GM20000 (cell line): ENCODE results near the gene GRB10.

Experiments
- DNase-seq: peaks from one replicate; pipeline ENCODE4 v3.0.0; 2012; ENCODE audit warnings: low spot score
- TF ChIP-seq, protein P1 (sequence below): IDR thresholded peaks from 2 replicates; pipeline ENCODE4 v1.5.1; 2012; ENCODE audit warnings: mild to moderate bottlenecking, control low read depth; ENCODE audit errors: extremely low read depth, missing control alignments

Gene GRB10

DNA sequence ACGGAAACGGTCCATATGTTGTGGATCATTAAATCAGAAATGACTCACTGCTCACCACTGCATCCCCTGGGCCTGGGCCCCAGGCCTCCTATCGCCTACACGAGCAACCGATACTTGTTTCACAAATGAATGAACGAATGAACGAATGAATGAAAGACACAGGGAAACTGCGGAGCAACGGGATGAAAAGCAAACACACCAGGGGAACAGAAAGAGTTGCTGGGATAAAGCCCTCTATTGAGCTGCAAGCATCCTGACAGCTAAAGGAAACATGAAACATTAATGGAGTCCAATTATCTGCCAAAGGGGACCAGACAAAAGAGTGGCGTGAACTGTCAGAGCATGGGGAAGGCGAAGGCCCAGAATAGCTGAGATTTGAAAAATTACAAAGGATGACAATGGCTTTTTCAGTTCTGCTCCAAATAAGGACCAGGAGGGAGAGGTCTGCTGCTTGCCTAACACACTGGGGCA, 92.1 kb downstream of the GRB10 start:
- TF ChIP-seq, protein P1, sequence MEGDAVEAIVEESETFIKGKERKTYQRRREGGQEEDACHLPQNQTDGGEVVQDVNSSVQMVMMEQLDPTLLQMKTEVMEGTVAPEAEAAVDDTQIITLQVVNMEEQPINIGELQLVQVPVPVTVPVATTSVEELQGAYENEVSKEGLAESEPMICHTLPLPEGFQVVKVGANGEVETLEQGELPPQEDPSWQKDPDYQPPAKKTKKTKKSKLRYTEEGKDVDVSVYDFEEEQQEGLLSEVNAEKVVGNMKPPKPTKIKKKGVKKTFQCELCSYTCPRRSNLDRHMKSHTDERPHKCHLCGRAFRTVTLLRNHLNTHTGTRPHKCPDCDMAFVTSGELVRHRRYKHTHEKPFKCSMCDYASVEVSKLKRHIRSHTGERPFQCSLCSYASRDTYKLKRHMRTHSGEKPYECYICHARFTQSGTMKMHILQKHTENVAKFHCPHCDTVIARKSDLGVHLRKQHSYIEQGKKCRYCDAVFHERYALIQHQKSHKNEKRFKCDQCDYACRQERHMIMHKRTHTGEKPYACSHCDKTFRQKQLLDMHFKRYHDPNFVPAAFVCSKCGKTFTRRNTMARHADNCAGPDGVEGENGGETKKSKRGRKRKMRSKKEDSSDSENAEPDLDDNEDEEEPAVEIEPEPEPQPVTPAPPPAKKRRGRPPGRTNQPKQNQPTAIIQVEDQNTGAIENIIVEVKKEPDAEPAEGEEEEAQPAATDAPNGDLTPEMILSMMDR: no peak
- DNase-seq: no peak

DNA sequence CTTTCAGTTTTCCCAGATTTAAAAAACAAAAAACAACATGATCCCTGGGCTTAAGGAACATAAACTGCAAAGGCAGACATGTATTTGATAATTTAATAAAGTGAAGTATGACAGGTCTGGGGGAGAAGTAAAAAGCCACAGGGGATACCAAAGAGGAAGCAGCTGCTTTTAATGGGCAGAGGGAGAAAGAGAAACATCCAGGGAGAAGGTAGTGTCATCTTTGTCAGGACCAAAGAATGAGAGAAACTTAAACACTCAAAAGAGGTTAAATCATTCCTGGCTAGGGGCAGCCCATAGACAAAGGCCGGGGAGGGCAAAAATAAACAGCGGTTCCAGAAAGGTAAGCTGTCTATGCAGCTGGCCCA, 94.5 kb downstream of the GRB10 start:
- TF ChIP-seq, protein P1: no peak

DNA sequence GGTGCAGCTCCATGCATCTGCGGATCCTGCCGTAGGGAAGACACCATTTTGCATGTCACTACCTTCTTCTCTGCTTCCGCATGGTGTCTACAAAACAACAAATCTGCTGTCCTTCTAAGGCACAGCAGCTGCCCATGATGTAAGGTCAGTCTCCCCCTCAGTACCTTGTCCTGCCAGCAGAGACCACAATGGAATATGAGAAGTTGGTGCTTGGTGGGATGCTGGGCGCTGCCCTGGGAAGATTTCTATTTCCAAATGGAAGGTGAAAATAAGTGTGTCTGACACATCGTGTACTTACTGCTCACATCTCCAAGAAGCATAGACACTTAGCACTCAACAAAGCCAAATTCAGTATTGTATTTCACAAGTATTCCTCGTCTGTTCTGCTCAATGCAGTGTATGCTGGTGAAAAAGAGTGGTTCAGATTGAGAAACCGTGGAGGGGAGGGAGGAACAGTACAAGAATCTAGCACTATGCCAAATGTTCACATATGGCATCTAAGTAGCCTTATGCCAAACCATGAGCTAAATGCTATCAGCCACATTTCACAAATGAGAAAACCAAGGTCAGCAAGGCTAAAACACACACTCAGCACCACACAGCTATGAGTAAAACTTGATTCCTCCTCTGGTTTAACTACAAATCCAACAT, 95.0 kb downstream of the GRB10 start:
- DNase-seq: no peak
- TF ChIP-seq, protein P1: no peak

More for the DNA sequence above, 94.5 kb downstream of the GRB10 start:
- DNase-seq: no peak

DNA sequence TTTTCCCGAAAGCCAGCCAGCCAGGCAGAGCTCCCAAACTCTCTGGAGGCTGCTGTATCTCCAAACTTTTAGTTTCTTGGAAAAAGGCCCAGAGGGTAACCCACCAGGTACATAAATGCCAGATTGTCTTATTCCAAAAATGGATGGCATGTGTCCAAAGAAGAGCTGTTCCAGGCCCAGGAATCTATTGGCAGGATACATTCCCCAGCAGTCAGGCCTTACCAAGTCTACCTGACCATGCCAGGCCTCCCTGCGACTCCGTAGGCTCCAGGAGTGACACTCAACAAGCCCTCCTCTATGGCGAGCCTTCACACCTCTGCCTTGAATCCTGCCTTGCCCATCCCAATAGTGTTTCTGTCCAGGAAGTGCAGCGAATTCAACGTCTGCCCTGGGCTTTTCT, 95.6 kb downstream of the GRB10 start:
- TF ChIP-seq, protein P1: no peak
- no peak for DNase-seq

DNA sequence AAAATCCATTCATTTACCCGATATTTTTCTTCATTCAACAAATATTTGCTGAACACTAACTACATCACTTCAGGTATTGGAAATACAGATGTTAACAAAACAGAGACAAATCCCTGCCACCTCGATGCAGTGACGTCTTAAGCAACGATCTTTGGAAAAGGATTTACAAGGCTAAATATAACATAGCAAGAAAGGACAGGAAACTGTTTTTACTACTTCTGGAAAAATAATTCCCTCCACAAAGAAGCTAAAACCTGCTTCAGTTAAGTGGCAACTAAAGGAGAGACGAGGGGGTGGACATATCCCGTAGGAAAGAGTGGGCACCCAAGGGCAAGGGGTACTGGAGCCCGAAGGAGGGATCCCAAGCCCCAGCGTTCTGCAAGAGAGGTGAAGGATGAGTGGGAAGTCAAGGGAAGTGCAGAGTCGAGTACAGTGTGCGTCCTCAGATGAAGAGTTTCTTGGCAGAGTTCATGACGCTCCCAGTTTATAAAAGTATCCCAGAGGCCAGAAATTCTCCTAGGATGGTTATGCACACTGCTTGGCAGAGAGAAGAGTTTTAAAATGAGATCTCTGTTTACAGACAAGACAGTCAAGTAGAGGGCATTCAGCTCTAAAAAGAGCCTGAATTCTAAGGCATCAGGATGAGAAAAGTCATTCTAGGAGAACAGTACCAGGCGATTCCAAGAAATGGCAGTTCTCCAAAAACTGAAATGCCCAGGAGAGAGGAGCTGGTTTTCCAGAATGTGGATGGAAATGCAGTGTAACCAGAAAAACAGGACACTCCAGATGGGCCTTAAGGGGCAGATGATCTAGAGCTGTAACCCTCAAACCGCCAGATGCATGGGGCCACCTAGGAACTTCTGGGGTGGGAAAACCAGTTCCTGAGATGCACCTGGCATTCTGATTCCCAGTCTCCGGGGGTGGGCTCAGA, 97.3 kb downstream of the GRB10 start:
- TF ChIP-seq, protein P1: no peak
- no peak for DNase-seq

DNA sequence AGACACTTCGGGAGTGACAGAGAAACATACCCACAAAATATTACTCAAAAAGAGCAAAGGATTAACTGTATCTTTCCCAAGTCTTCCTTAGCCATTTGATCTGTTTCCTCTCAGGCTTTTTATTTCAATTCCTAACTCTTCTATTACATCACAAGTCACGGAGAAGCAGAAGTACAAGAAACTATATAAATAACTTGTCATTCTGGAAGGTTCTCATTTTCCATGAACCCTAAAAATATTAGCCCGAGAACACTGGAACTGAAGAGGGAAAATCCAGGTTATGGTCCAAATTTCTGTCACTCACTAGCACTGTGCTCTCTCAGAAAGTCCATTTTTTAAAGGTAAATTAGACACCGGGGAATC, 98.0 kb downstream of the GRB10 start:
- no peak for DNase-seq
- TF ChIP-seq, protein P1: no peak

DNA sequence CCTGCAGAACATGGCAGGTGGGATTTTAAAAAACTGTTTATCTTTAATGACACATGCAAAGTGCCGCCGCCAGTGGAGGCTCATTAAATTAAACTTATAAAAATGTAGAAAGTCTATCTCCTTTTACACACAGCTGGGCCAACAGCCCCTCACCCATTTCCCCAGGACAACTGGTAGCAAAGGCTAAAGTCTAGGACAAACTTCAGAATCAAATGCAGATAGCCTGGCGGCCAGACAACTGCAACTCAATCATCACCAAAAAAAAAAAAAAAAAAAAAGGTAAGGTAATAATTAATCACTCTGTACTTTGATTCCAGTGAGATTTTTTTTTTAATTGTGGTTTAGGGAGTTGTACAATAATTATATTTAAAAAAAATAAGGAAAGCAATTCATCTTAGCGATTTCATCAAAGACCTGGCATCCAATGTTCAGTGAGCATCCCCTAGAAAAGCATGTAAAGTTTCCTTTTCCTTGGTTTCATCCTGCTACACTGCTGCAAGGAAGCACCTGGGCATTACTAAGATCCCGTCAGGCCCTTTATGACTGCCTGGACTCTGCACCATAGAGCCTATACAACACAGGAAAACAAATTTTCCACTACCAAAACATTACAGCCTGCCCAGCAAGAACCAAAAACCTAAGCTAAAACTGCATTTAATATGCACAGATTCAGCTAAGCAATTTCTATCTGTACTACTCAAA, 98.5 kb downstream of the GRB10 start:
- TF ChIP-seq, protein P1: no peak

More for the DNA sequence above, 98.5 kb downstream of the GRB10 start:
- DNase-seq: no peak
